GM03348 (cell line): ENCODE results near the gene ATRNL1.

ENCODE experiments used
- DNase-seq: peaks from one replicate; pipeline ENCODE4 v3.0.0; 2012; ENCODE audit warnings: low spot score

The ATRNL1 gene

GRCh38 chr10:115093286-115093775 lies at the start of gene ATRNL1:
ATRNL1 (plus strand) TSS chr10:115093365; CDS start chr10:115093751, 386 bp downstream.
- DNase-seq, result peak; percentile 63

GRCh38 chr10:115043719-115044118 lies 49.4 kb upstream of the ATRNL1 start:
- DNase-seq, result no peak

GRCh38 chr10:115044891-115045290 lies 48.3 kb upstream of the ATRNL1 start:
- DNase-seq, result no peak

GRCh38 chr10:115045499-115045898 lies 47.7 kb upstream of the ATRNL1 start:
- no peak for DNase-seq

GRCh38 chr10:115046686-115047236 lies 46.4 kb upstream of the ATRNL1 start:
- DNase-seq, result no peak

- DNase-seq, result no peak
Observed at GRCh38 chr10:115047705-115048104, 45.5 kb upstream of the ATRNL1 start.

GRCh38 chr10:115049318-115049717 lies 43.8 kb upstream of the ATRNL1 start:
- DNase-seq, result no peak

GRCh38 chr10:115049960-115050359 lies 43.2 kb upstream of the ATRNL1 start:
- peak; percentile 14 for DNase-seq

- no peak for DNase-seq
Observed at GRCh38 chr10:115050375-115051010, 42.7 kb upstream of the ATRNL1 start.

GRCh38 chr10:115051216-115051615 lies 41.9 kb upstream of the ATRNL1 start:
- no peak for DNase-seq

- no peak for DNase-seq
Observed at GRCh38 chr10:115052226-115052625, 40.9 kb upstream of the ATRNL1 start.

GRCh38 chr10:115052728-115053127 lies 40.4 kb upstream of the ATRNL1 start:
- DNase-seq, result no peak

- no peak for DNase-seq
Observed at GRCh38 chr10:115056186-115056585, 37.0 kb upstream of the ATRNL1 start.

- no peak for DNase-seq
Observed at GRCh38 chr10:115059301-115059898, 33.8 kb upstream of the ATRNL1 start.

GRCh38 chr10:115063701-115064658 lies 29.2 kb upstream of the ATRNL1 start:
- DNase-seq, result no peak

- DNase-seq, result no peak
Observed at GRCh38 chr10:115065801-115066200, 27.4 kb upstream of the ATRNL1 start.

GRCh38 chr10:115066528-115066927 lies 26.6 kb upstream of the ATRNL1 start:
- DNase-seq, result no peak

- DNase-seq, result no peak
Observed at GRCh38 chr10:115073796-115074195, 19.4 kb upstream of the ATRNL1 start.

- DNase-seq, result peak; percentile 9
Observed at GRCh38 chr10:115082506-115082905, 10.7 kb upstream of the ATRNL1 start.

- no peak for DNase-seq
Observed at GRCh38 chr10:115084277-115084850, 8.8 kb upstream of the ATRNL1 start.

GRCh38 chr10:115091161-115091560 lies 2.0 kb upstream of the ATRNL1 start:
- no peak for DNase-seq

- DNase-seq, result no peak
Observed at GRCh38 chr10:115092258-115092554, 959 bp upstream of the ATRNL1 start.
